SK-N-MC (cell line): ENCODE data around the gene WASF3.

Experiments used
- EZH2 ChIP-seq: fragments of 200-600 bp; sonication (generic); IDR thresholded peaks from one replicate; pipeline ENCODE4 v1.6.1; 2017; ENCODE audit warnings: antibody characterized with exemption
- POLR2AphosphoS5 ChIP-seq: IDR thresholded peaks from 2 replicates; pipeline ENCODE4 v1.6.1; 2012; ENCODE audit warnings: mild to moderate bottlenecking, low read depth, low read length, borderline replicate concordance

DNA sequence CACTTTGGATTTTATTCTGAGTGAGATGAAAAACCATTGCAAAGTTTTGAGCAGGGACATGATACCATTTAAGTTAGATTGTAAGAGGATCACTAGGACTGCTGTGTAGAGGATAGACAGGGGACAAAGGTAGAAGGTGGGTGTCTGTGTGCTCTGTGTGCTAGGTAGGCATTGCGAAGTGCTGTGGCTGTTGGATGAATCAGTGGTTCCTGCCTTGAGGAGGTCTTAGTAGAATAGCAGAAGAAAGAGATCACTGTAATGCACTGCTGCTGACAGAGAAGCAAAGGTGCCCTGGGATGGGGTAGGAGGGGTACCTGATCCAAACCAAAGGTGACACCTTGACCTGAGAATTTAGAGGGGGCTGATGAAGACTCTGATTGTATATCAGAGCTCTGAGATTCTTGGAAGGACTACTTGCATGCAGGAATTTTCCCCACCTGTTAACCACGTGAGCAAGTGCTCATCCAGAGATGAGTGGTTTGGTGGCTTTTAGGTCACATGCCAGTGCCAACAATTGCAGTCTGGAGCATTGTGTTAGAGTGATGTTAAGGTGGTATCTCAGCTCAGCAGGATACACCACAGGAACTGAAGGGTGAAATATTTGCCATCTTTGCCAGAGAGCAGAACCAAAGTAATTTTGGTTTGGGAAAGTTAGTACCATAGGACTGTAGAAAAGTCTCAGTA lies 10.8 kb downstream of the WASF3 start:
- TF ChIP-seq POLR2AphosphoS5, result no peak
- no peak for TF ChIP-seq EZH2
